ENCODE measurements around the gene SUPT20HL2. TPM values are rescaled to one million over a fixed set of nuclear protein-coding genes. Genes with fewer than 3 reads are reported as not detected.

SUPT20HL2 gene
- total RNA-seq, 4 donors from 2014 or later: not detected

GRCh38 chrX:24334461-24334860, 20.6 kb upstream of the SUPT20HL2 start:
- TF ChIP-seq CTCF (IDR thresholded peaks at IDR 0.05): no peak
- TF ChIP-seq POLR2A (IDR thresholded peaks at IDR 0.05): no peak

GRCh38 chrX:24333371-24333770, 19.5 kb upstream of the SUPT20HL2 start:
- TF ChIP-seq POLR2A (IDR thresholded peaks at IDR 0.05): no peak
- no peak for TF ChIP-seq CTCF (IDR thresholded peaks at IDR 0.05)
- no peak overlapping the region for H3K4me3 ChIP-seq (ENCODE audit: low read depth, poor library complexity, severe bottlenecking)
- intact Hi-C loops (cut with DNase I; ENCODE audit: low total_unique reads): no loop called here
- 48 to 57% methylated on average over 1 of the region's 1 CpG for WGBS, 2 donors
- DNase-seq (ENCODE audit: low spot score in 2 of 2): no peak

More at GRCh38 chrX:24334461-24334860, 20.6 kb upstream of the SUPT20HL2 start:
- intact Hi-C loops (cut with DNase I; ENCODE audit: low total_unique reads): no loop called here
- no peak overlapping the region for H3K4me3 ChIP-seq (ENCODE audit: low read depth, poor library complexity, severe bottlenecking)
- no peak for DNase-seq (ENCODE audit: low spot score in 2 of 2)

GRCh38 chrX:24332878-24333277, 19.0 kb upstream of the SUPT20HL2 start:
- intact Hi-C loops (cut with DNase I; ENCODE audit: low total_unique reads): no loop called here
- DNase-seq (ENCODE audit: low spot score in 2 of 2): no peak
- TF ChIP-seq POLR2A (IDR thresholded peaks at IDR 0.05) (no peak), CTCF (IDR thresholded peaks at IDR 0.05) (no peak)
- WGBS, 2 donors: 64 to 66% methylated on average over 4 of the region's 4 CpGs
- no peak overlapping the region for H3K4me3 ChIP-seq (ENCODE audit: low read depth, poor library complexity, severe bottlenecking)

GRCh38 chrX:24325231-24325630, 11.4 kb upstream of the SUPT20HL2 start:
- WGBS, 2 donors: 83 to 100% methylated on average over 1 of the region's 1 CpG
- no peak for TF ChIP-seq POLR2A (IDR thresholded peaks at IDR 0.05)
- TF ChIP-seq CTCF (IDR thresholded peaks at IDR 0.05): no peak
- no peak overlapping the region for H3K4me3 ChIP-seq (ENCODE audit: low read depth, poor library complexity, severe bottlenecking)
- no peak for DNase-seq (ENCODE audit: low spot score in 2 of 2)
- intact Hi-C loops (cut with DNase I; ENCODE audit: low total_unique reads): no loop called here

GRCh38 chrX:24321741-24322395, 8.0 kb upstream of the SUPT20HL2 start:
- intact Hi-C loops (cut with DNase I; ENCODE audit: low total_unique reads): no loop called here
- 73 to 84% methylated on average over 1 to 4 of the region's 4 CpGs for WGBS, 2 donors
- TF ChIP-seq CTCF (IDR thresholded peaks at IDR 0.05): no peak
- TF ChIP-seq POLR2A (IDR thresholded peaks at IDR 0.05): no peak
- no peak overlapping the region for H3K4me3 ChIP-seq (ENCODE audit: low read depth, poor library complexity, severe bottlenecking)
- no peak for DNase-seq (ENCODE audit: low spot score in 2 of 2)

- intact Hi-C loops (cut with DNase I; ENCODE audit: low total_unique reads): no loop called here
- H3K4me3 ChIP-seq (ENCODE audit: low read depth, poor library complexity, severe bottlenecking): no peak overlapping the region
- TF ChIP-seq CTCF (IDR thresholded peaks at IDR 0.05) (no peak), POLR2A (IDR thresholded peaks at IDR 0.05) (no peak)
- no peak for DNase-seq (ENCODE audit: low spot score in 2 of 2)
- 37 to 73% methylated on average over 1 of the region's 1 CpG for WGBS, 2 donors
These were observed 3.7 kb upstream of the SUPT20HL2 start for GRCh38 chrX:24317567-24317966.
